ENCODE measurements around the gene GPSM3. TPM values are rescaled to one million over a fixed set of nuclear protein-coding genes. Genes with fewer than 3 reads are reported as not detected.
"Not testable (repeated sequence)": the region's sequence is repeated elsewhere in the genome, so short reads cannot be mapped to it uniquely, and the experiment has no call there.

GPSM3 gene
- total RNA-seq, 1 donor from 2014 or later: 1.2 TPM

DNA sequence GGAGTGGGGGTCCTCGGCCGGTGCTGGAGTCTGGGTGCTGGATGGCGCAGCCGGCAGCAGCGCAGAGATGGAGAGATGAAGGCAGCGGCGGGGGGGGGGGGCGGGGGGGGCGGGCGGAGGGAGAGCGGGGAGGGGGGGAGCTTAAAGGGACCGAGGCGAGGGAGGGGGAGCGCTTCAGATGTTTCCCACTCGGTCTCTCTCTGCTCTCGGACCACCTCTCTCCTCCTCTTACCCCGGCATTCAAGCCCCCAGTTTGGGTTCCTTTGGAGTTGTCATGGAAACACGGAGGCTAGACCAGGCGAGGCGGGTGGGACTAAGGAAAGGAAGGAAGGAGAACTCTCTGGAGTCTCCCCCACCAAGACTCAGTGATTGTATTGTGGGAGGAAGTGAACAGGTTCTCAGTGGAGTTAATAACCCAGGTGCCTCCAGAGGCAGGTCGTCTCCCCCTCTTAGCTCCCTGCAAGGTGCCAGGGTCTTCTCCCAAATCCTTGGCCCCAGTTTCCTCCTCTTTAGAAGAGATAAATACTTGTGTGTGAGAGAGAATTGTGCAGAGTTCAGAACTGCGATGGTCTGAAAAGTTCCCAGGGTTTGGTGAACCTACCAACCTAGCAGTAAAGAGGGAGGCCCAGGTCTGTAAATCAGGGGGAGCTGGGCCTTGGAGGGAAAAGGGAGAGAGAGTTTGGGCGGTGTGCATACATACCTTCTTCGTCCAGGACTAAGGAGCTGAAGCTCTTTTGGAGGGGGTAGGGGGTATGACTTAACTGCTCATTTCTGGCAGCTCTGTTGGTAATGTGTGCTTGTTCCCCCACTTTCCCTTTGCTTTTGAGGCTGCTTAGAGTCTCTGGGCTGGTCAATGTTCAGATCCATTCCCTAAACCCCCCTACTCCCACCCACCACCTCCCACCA lies 40.3 kb downstream of the GPSM3 start, which contains the start of gene PRRT1:
Gene PRRT1 (minus strand): TSS at position 77 of the 906 bp plus-strand sequence. CDS start 112 bp downstream, outside the sequence.
- DNase-seq (ENCODE audit: low spot score): no peak

DNA sequence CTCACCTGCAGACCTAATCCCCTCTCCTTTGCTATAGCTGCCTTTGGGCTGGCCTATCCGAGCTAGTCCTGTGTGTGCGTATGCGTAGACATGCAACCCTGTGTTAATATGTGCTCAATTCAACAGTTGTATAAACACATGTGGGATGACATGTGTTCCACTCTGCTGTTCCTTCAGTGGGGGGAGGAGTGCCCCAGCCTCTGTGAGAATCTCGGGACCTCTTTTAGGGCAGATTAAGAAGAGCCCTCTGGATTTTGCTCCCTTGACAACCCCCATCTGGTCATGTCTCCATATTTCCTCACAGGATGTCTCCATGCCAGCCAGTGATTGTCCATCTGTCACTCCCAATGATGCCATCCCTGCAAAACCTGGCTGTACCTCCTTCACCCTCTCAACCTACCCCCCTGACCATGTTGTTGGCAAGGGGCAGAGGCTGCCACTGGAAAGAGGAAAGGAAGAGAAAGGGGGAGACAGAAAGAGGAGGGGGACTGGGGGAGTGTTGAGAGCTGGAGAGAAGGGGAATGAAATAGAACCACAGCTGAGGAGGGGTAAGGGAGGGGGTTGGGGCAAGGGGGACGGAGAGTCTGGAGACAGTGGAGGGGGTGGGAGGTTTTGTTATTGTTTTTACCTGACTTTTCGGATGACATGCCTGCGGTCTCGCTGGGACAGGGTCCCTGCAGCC lies 41.1 kb downstream of the GPSM3 start:
- DNase-seq (ENCODE audit: low spot score): no peak

DNA sequence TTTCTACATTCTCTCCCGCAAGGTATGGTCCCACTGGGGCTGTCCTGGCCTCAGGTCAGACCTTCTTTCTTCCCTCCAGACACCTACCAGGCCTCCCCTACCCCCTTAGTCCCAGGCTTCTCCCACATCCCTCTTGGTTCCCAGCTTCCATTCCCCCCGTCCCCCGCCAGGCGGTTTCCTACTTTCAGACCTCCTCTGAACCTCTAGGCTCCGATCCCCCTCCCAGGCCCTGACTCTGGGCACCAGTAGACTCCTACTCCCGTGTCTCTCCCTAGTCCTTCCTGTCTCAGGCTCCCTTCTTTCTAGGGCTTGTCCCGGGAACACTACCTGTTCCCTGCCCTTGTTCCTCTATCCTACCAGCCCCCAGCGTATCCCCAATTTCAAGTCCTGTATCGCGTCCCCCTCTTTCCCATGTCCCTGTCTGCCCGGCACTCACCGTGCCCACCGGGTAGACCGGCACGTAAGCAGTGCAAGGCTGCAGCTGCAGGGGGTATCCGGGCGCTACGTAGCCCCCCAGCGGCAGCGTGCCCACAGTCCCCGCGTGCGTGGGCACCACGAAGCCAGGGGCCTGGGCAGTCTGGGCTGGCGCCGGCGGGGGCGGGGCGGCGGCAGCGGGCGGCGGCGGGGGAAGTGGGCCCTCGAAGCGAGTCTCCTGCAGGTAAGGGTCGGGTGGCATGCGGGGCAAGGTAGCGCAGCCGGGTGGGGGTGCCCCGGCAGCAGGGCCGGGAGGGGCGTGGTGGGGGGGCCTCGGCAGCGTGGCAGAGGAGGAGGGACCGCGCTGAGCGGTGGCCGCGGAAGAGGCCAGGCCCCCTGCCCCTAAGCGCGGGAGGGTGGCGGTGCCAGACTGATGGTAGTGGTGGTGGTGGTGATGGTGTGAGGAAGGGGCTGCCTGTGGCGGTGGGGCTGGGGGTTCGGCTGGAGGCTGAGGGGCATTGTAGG lies 42.2 kb downstream of the GPSM3 start:
- DNase-seq (ENCODE audit: low spot score): no peak

DNA sequence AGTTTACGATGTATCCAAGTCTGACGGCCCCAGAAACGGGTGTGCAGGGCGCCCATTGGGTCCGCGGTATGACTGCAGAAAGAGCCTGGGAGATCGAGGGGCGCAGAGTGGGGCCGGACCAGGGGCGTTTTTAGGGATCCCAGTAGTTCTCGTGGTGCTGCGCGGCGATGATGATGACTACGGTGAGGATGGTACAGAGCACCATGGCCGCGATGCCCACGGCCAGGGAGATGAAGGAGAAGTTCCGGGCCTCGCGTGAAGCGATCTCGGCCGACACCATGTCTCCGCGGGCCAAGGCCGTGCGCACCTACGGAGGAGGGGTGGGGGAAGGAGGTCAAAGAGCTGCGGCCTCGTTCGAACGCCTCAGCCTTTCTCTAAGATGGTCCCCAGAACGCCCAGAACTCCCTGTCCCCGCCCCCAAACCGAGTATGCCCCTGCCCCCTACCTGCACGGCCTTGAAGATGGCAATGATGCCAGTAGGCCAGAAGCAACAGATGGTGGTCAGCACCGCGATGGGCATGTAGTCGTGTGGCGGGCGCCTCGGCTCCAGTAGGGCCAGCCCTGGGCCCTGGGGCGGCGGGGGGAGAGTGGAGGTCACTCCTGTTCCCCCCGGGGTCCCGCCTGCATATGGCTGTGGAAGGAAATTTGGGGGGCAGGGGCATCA lies 43.2 kb downstream of the GPSM3 start:
- DNase-seq (ENCODE audit: low spot score): no peak

DNA sequence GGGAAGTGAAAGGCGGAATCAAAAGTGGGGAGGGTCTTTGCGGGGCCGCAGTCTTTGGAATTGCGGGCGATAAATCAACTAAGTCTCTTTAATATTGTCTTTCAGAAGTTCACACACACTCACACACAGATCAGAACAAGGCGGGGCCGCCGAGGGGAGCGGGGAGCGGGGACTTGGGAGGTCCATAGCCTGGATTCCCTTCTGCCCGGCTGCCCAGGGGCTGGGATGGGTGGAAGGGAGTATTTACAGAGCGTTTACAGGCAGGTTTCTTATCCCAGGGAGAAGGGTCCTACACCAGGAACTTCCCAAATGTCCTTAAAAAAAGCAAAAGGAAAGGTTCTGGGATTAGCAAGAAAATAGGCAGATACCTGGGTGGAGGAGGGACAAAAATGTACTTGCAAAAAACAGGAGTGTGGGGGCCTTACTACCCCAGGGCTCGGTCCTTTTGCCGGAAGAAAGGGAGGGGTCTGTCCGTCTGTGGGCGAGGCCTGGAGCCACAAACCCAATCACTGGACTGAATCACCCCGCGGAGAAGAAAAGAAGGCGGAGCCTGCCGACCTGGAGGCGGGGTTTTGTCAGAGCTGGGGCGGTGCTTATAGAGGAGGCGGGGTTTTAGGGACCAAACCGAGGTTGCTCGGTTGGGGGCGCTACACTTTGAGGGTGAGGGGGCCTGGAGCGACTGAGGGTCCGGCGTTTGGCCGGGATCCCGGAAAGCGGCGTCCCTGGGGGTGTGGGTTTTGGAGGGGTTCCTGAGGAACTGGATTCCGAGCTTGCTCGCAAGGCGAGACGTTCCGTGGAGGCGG lies 44.0 kb downstream of the GPSM3 start:
- DNase-seq (ENCODE audit: low spot score): peak; percentile 48

DNA sequence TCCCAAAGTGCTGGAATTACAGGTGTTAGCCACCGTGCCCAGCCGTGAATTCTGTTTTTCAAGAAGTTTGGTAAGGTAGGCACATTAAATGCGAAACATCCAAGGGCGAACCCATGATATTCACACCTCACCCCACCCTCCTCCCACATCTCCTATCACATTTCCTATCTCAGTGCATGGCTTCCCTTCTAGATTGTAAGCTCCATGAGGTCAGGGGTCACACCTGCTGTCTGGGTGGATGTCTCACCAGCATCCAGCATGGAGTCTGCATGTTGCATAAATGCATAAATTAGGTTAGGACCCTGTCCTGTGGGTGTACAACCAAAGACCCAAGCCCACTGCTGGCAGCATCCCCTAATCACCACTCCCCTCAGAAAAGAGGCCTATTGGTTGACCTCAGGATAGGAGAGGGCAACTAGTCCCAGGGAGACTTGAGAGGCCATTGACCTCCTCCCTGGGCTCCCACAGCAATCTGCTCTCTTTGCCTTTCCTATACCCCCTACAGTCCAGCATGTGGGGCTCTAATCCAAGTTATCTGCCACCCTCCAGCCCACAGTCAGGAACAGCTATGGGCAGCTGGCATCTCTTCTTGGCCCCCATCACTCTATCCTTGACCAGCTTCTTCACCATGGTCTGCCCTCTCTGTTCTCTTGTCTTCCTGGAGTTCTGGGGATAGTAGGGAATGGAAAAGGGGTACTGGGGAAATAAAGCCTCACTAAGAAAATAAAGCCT lies 44.9 kb downstream of the GPSM3 start:
- DNase-seq (ENCODE audit: low spot score): no peak

DNA sequence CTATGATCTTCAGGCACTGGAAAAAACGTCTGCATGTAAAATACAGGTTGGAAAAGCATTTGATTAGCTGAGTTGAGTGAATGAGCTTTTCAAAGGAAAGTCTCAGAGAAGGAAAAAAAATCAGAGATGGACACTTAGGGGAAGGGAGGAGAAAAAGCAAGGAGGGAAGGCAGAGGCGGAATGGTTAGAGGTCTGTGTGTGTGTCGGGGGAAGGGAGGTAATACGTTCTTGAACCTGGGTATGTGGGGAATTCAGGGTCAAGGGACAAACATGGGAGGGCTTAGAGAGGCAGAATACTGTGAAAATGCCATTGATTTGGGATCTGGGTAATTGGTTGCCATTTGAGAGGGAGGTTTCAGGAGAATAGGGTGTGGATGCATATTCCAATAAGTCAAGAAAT lies 45.8 kb downstream of the GPSM3 start:
- DNase-seq (ENCODE audit: low spot score): no peak

DNA sequence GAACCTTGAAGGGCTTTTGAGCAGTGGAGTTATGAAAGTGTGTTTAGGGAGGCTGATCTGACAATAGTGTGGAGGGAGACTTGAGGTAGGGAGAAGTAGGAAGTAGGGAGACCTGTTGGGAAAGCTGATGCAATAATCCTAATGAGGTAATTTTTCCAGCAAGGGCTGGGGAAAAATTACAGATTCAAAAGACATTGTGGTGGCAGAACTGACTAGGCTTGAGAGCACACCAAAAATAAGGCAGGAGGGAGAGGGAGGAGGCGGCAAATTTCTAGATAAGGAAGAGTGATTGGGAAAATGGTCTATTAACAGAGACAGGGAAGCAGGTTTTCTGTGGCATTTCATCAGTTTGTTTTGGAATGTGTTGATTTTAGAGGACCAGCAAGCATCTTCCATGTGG lies 46.2 kb downstream of the GPSM3 start:
- DNase-seq (ENCODE audit: low spot score): no peak

DNA sequence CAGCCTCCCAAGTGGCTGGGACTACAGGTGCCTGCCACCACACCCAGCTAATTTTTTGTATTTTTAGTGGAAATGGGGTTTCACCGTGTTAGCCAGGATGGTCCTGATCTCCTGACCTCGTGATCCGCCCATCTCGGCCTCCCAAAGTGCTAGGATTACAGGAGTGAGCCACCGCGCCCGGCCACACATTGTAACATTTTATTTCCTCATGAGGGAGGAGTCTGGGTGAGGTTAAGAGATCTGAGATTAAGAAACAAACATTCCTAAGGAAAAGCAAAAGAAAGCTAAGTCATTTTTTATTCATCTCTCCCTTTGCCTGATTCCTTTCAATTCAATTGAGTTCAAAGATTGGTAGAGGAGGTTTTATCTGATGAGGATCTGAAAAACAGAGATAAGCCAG lies 48.2 kb downstream of the GPSM3 start:
- DNase-seq (ENCODE audit: low spot score): not testable (repeated sequence)

Other genes starting within 250 kb of the GPSM3 start
- 34.7 TPM for gene CFB, start 246.5 kb downstream of the GPSM3 start, total RNA-seq (ENCODE audit: insufficient read depth, low replicate concordance)
- gene NELFE, start 233.7 kb downstream of the GPSM3 start, total RNA-seq (ENCODE audit: insufficient read depth, low replicate concordance): 54.9 TPM
- 34.7 TPM for gene SKIC2, start 233.5 kb downstream of the GPSM3 start, total RNA-seq (ENCODE audit: insufficient read depth, low replicate concordance)
- gene DXO, start 220.5 kb downstream of the GPSM3 start, total RNA-seq (ENCODE audit: insufficient read depth, low replicate concordance): 13.2 TPM
- gene C4A, start 210.6 kb downstream of the GPSM3 start, total RNA-seq (ENCODE audit: insufficient read depth, low replicate concordance): 26.2 TPM
- 32.3 TPM for gene C4B, start 177.8 kb downstream of the GPSM3 start, total RNA-seq (ENCODE audit: insufficient read depth, low replicate concordance)
- not detected for gene CYP21A2, start 154.2 kb downstream of the GPSM3 start, total RNA-seq (ENCODE audit: insufficient read depth, low replicate concordance)
- gene TNXB, start 83.3 kb downstream of the GPSM3 start, total RNA-seq (ENCODE audit: insufficient read depth, low replicate concordance): 24.1 TPM
- gene ATF6B, start 64.4 kb downstream of the GPSM3 start, total RNA-seq (ENCODE audit: insufficient read depth, low replicate concordance): 14.4 TPM
- 1.2 TPM for gene FKBPL, start 62.4 kb downstream of the GPSM3 start, total RNA-seq (ENCODE audit: insufficient read depth, low replicate concordance)
- 1.2 TPM for gene PRRT1, start 40.7 kb downstream of the GPSM3 start, total RNA-seq (ENCODE audit: insufficient read depth, low replicate concordance)
- 9.6 TPM for gene PPT2, start 38.5 kb downstream of the GPSM3 start, total RNA-seq (ENCODE audit: insufficient read depth, low replicate concordance)
- gene EGFL8, start 28.0 kb downstream of the GPSM3 start, total RNA-seq (ENCODE audit: insufficient read depth, low replicate concordance): 1.9 TPM
- 11.1 TPM for gene AGPAT1, start 16.6 kb downstream of the GPSM3 start, total RNA-seq (ENCODE audit: insufficient read depth, low replicate concordance)
- gene RNF5, start 14.2 kb downstream of the GPSM3 start, total RNA-seq (ENCODE audit: insufficient read depth, low replicate concordance): 29.4 TPM
- gene AGER, start 8.4 kb downstream of the GPSM3 start, total RNA-seq (ENCODE audit: insufficient read depth, low replicate concordance): 2.9 TPM
- gene PBX2, start 2.4 kb downstream of the GPSM3 start, total RNA-seq (ENCODE audit: insufficient read depth, low replicate concordance): 42.6 TPM
- 6.7 TPM for gene NOTCH4, start 31.4 kb upstream of the GPSM3 start, total RNA-seq (ENCODE audit: insufficient read depth, low replicate concordance)
- 1.7 TPM for gene TSBP1, start 179.3 kb upstream of the GPSM3 start, total RNA-seq (ENCODE audit: insufficient read depth, low replicate concordance)
- not detected for gene BTNL2, start 214.5 kb upstream of the GPSM3 start, total RNA-seq (ENCODE audit: insufficient read depth, low replicate concordance)
- gene HLA-DRA, start 247.2 kb upstream of the GPSM3 start, total RNA-seq (ENCODE audit: insufficient read depth, low replicate concordance): 47.4 TPM